HG02870 (cell line): ENCODE data around the gene IRAK3.
A peak's percentile ranks its signal among the peaks of the same experiment; 100 is the strongest.

Experiments used
- ATAC-seq: cut with Tn5 transposase; IDR thresholded peaks from one replicate; pipeline ENCODE4 v1.9.1; 2021; ENCODE audit warnings: mild to moderate bottlenecking, moderate library complexity; ENCODE audit not compliant: unreplicated experiment

The IRAK3 gene

GRCh38 chr12:66188584-66189485 lies at the start of gene IRAK3:
IRAK3 (plus strand) TSS chr12:66189214; CDS start chr12:66189300, 86 bp downstream.
- ATAC-seq, result peak; percentile 56

GRCh38 chr12:66139328-66139727 lies 49.7 kb upstream of the IRAK3 start:
- no peak for ATAC-seq

GRCh38 chr12:66140731-66141130 lies 48.3 kb upstream of the IRAK3 start:
- no peak for ATAC-seq

- no peak for ATAC-seq
Measured at GRCh38 chr12:66141299-66141698, 47.7 kb upstream of the IRAK3 start.

GRCh38 chr12:66142826-66143225 lies 46.2 kb upstream of the IRAK3 start:
- ATAC-seq, result no peak

- ATAC-seq, result no peak
Measured at GRCh38 chr12:66143868-66144267, 45.1 kb upstream of the IRAK3 start.

GRCh38 chr12:66144791-66145754 lies 43.9 kb upstream of the IRAK3 start:
- ATAC-seq, result no peak

GRCh38 chr12:66149702-66150398 lies 39.2 kb upstream of the IRAK3 start:
- no peak for ATAC-seq

GRCh38 chr12:66152732-66153131 lies 36.3 kb upstream of the IRAK3 start:
- ATAC-seq, result no peak

GRCh38 chr12:66154776-66155175 lies 34.2 kb upstream of the IRAK3 start:
- ATAC-seq, result no peak

- no peak for ATAC-seq
Measured at GRCh38 chr12:66156654-66157053, 32.4 kb upstream of the IRAK3 start.

- ATAC-seq, result no peak
Measured at GRCh38 chr12:66159123-66159522, 29.9 kb upstream of the IRAK3 start.

- ATAC-seq, result no peak
Measured at GRCh38 chr12:66160704-66161103, 28.3 kb upstream of the IRAK3 start.

- no peak for ATAC-seq
Measured at GRCh38 chr12:66162701-66163100, 26.3 kb upstream of the IRAK3 start.

- no peak for ATAC-seq
Measured at GRCh38 chr12:66163289-66163688, 25.7 kb upstream of the IRAK3 start.

- no peak for ATAC-seq
Measured at GRCh38 chr12:66164349-66164821, 24.6 kb upstream of the IRAK3 start.

GRCh38 chr12:66165141-66165540 lies 23.9 kb upstream of the IRAK3 start:
- ATAC-seq, result no peak

- ATAC-seq, result no peak
Measured at GRCh38 chr12:66166561-66166960, 22.5 kb upstream of the IRAK3 start.

- no peak for ATAC-seq
Measured at GRCh38 chr12:66168410-66168809, 20.6 kb upstream of the IRAK3 start.

- ATAC-seq, result peak; percentile 81
Measured at GRCh38 chr12:66169221-66170170, 19.5 kb upstream of the IRAK3 start, which contains the start of gene TMBIM4. TMBIM4 (minus strand) TSS chr12:66169996; CDS start chr12:66169951, 45 bp downstream.
